ENCODE results near the gene MAML2.

GRCh38 chr11:96114178-96115064, 228.6 kb downstream of the MAML2 start:
- no peak for TF ChIP-seq POLR2A (IDR thresholded peaks at IDR 0.05)
- TF ChIP-seq CTCF (IDR thresholded peaks at IDR 0.05), result no peak
- TF ChIP-seq POLR2AphosphoS5 (IDR thresholded peaks at IDR 0.05), result no peak
